K562 (cell line): ENCODE measurements around the gene PLEKHM3.

ENCODE experiments used
- CBX5 ChIP-seq: IDR thresholded peaks from 2 replicates; pipeline ENCODE4 v1.6.1; 2014; ENCODE audit warnings: low read depth, borderline replicate concordance
- CREM ChIP-seq: IDR thresholded peaks from 2 replicates; pipeline ENCODE4 v1.6.1; 2014; ENCODE audit warnings: antibody characterized with exemption, low read depth
- HBP1 ChIP-seq: fragments of 450-650 bp; formaldehyde crosslinking; IDR thresholded peaks from 2 replicates; pipeline ENCODE4 v1.4.0; 2022; ENCODE audit warnings: missing genetic modification characterization
- MEF2D ChIP-seq: conservative IDR thresholded peaks from 2 replicates; pipeline ENCODE4 v1.6.1; 2016; ENCODE audit warnings: low read depth, missing genetic modification characterization, missing compliant biosample characterization
- MIER1 ChIP-seq: fragments of 450-650 bp; IDR thresholded peaks from 2 replicates; pipeline ENCODE4 v1.6.1; 2016; ENCODE audit warnings: antibody characterized with exemption, mild to moderate bottlenecking, low read depth
- MTA2 ChIP-seq: fragments of 450-650 bp; IDR thresholded peaks from 2 replicates; pipeline ENCODE4 v1.6.1; 2016; ENCODE audit warnings: low read depth
- POLR2A ChIP-seq: fragments of 450-650 bp; conservative IDR thresholded peaks from 2 replicates; pipeline ENCODE4 v1.6.1; 2016
- RCOR1 ChIP-seq, 2 experiments: IDR thresholded peaks; 2 replicates each; pipeline ENCODE4 v1.6.1; 2012; ENCODE audit warnings: low read depth in 2 of 2, low read length in 2 of 2, borderline replicate concordance in 1 of 2, improper control_type of control experiment in 1 of 2
- ZBTB11 ChIP-seq, 3 experiments: fragments of 200-800 bp in 1 of 3; fragments of 250-450 bp in 1 of 3; fragments of 450-650 bp in 1 of 3; sonication (Bioruptor Pico) in 1 of 3; sonication (Bioruptor generic) in 1 of 3; formaldehyde crosslinking in 1 of 3; IDR thresholded peaks; 2 replicates each; pipeline versions ENCODE4 v1.6.1 to v1.8.0; 2016 to 2022; ENCODE audit warnings: mild to moderate bottlenecking in 2 of 3, missing genetic modification characterization in 2 of 3, missing compliant biosample characterization in 1 of 3, moderate library complexity in 1 of 3
- ZNF41 ChIP-seq: fragments of 250-450 bp; sonication (Bioruptor Pico); conservative IDR thresholded peaks from 2 replicates; pipeline ENCODE4 v1.4.0; 2020; ENCODE audit warnings: mild to moderate bottlenecking
- ZNF79 ChIP-seq: fragments of 250-450 bp; sonication (Bioruptor Pico); IDR thresholded peaks from 2 replicates; pipeline ENCODE4 v1.4.0; 2020; ENCODE audit warnings: low read depth, mild to moderate bottlenecking, moderate library complexity
- TF ChIP-seq, protein P1 (sequence below), 2 experiments: fragments of 450-650 bp in 1 of 2; IDR thresholded peaks; 2 replicates each; pipeline ENCODE4 v1.6.1; 2011 to 2017; ENCODE audit warnings: low read depth in 2 of 2, antibody characterized with exemption in 1 of 2, borderline replicate concordance in 1 of 2, low read length in 1 of 2, mild to moderate bottlenecking in 1 of 2, mixed read lengths in 1 of 2; ENCODE audit not compliant: control insufficient read depth in 1 of 2
- TF ChIP-seq, protein P2 (sequence below), 2 experiments: IDR thresholded peaks in 1 of 2; conservative IDR thresholded peaks in 1 of 2; 2 replicates each; pipeline ENCODE4 v1.6.1; 2016; ENCODE audit warnings: low read depth in 2 of 2, mild to moderate bottlenecking in 1 of 2, missing compliant biosample characterization in 1 of 2, missing genetic modification characterization in 1 of 2, moderate library complexity in 1 of 2

DNA sequence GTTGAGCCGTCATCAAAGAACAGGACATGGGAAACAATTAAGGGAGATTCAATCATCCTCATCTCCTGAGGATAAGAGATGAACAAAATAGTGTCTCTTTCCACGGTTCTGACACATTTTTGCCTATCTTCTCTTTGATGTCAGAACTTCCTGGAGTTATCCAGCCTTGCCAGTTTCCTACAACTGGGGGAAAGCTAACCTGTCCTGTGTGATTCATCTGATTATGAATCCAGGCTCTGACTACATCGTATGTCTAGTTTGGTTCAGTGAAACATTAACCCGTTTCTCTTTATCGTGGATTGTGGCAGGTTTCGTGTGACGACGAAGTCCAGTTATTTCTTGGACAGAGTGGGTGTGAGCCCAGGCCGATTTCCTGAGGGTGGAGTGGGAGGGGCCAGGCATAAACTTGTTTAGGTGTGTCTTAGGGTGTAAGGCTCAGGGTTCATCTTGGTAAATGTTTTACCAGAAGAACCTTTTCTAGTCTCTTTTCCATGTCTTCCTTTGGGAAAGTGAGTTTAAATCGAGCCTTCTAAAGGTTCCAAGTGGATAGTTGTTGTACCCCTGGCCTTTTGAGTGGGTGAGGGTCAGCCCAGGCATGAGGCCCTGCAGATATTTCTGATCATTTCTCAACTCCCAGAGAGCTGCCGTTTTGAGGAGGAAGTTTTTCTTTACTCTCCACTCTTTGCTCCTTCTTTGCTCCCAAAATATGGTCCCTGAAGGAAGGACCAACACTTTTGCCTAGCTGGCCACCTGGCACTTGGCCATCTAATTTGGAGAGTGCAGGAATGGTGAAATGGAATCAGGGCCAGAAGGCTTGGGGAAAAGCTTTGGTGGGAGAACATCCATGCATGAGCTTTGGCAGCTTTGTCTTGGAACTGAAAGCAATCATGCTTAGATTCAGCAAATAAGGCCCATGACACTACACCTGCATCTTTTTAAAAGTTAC is 205.2 kb downstream of the PLEKHM3 start:
- TF ChIP-seq MIER1 (no peak), ZBTB11 (CRISPR knock-in tag; IDR thresholded peaks at IDR 0.05) (no peak), MEF2D (tag) (no peak), RCOR1 (IDR thresholded peaks at IDR 0.05; ENCODE audit: borderline replicate concordance in 1 of 2, low read depth in 2 of 2, low read length in 2 of 2) (no peak), POLR2A (no peak), HBP1 (CRISPR knock-in tag) (no peak), ZNF79 (no peak), CREM (no peak), MTA2 (no peak), CBX5 (no peak), ZNF41 (CRISPR knock-in tag) (no peak)
- TF ChIP-seq, protein P1, sequence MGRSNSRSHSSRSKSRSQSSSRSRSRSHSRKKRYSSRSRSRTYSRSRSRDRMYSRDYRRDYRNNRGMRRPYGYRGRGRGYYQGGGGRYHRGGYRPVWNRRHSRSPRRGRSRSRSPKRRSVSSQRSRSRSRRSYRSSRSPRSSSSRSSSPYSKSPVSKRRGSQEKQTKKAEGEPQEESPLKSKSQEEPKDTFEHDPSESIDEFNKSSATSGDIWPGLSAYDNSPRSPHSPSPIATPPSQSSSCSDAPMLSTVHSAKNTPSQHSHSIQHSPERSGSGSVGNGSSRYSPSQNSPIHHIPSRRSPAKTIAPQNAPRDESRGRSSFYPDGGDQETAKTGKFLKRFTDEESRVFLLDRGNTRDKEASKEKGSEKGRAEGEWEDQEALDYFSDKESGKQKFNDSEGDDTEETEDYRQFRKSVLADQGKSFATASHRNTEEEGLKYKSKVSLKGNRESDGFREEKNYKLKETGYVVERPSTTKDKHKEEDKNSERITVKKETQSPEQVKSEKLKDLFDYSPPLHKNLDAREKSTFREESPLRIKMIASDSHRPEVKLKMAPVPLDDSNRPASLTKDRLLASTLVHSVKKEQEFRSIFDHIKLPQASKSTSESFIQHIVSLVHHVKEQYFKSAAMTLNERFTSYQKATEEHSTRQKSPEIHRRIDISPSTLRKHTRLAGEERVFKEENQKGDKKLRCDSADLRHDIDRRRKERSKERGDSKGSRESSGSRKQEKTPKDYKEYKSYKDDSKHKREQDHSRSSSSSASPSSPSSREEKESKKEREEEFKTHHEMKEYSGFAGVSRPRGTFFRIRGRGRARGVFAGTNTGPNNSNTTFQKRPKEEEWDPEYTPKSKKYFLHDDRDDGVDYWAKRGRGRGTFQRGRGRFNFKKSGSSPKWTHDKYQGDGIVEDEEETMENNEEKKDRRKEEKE (IDR thresholded peaks at IDR 0.05; ENCODE audit: borderline replicate concordance in 1 of 2, control insufficient read depth in 1 of 2, low read depth in 2 of 2, low read length in 1 of 2) = no peak
- TF ChIP-seq, protein P2, sequence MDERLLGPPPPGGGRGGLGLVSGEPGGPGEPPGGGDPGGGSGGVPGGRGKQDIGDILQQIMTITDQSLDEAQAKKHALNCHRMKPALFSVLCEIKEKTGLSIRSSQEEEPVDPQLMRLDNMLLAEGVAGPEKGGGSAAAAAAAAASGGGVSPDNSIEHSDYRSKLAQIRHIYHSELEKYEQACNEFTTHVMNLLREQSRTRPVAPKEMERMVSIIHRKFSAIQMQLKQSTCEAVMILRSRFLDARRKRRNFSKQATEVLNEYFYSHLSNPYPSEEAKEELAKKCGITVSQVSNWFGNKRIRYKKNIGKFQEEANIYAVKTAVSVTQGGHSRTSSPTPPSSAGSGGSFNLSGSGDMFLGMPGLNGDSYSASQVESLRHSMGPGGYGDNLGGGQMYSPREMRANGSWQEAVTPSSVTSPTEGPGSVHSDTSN (CRISPR knock-in tag; IDR thresholded peaks at IDR 0.05; ENCODE audit: low read depth) = no peak
- TF ChIP-seq, protein P2 (tag; conservative IDR thresholded peaks at IDR 0.05; ENCODE audit: low read depth) = no peak
